Adipose tissue (tissue), 3 donors: Measurements from ENCODE around the gene EEF1A1. TPM values are rescaled to one million over a fixed set of nuclear protein-coding genes. Genes with fewer than 3 reads are reported as not detected.

Experiments
- polyA plus RNA-seq, 3 donors: library from polyadenylated mRNA; stranded (reverse); fragments of 200-250 nt; gene quantifications; one replicate each; pipeline ENCODE4 v1.2.3, GENCODE V29; 2013
- donor health status: healthy with polysubstance abuse.
- donor health status: Bipolar disorder and iron deficiency.
- donor health status: healthy.

Gene EEF1A1
- polyA plus RNA-seq, 3 donors = 8,558 to 14,659 (median 10,970) TPM

Other genes starting within 250 kb of the EEF1A1 start
- not detected for gene DPPA5, start 166.8 kb downstream of the EEF1A1 start, polyA plus RNA-seq
- gene KHDC3L, start 158.4 kb downstream of the EEF1A1 start, polyA plus RNA-seq = not detected
- gene OOEP, start 151.1 kb downstream of the EEF1A1 start, polyA plus RNA-seq = under 1 TPM in 2 of 3 donors, not detected in 1; 0.27 to 0.59 TPM
- 1 to 10 TPM in 1 of 3 donors, under 1 TPM in 2; 0.79 to 1.1 (median 0.86) TPM for gene DDX43, start 126.2 kb downstream of the EEF1A1 start, polyA plus RNA-seq
- gene CGAS, start 68.7 kb downstream of the EEF1A1 start, polyA plus RNA-seq = 1 to 10 TPM in 2 of 3 donors, under 1 TPM in 1; 0.81 to 5.1 (median 2.7) TPM
- 10 to 100 TPM in 2 of 3 donors, 1 to 10 TPM in 1; 9.6 to 17.2 (median 11.7) TPM for gene MTO1, start 59.3 kb downstream of the EEF1A1 start, polyA plus RNA-seq
- gene SLC17A5, start 133.0 kb upstream of the EEF1A1 start, polyA plus RNA-seq = 1 to 10 TPM; 6.4 to 7.6 (median 6.5) TPM
- 1 to 10 TPM in 2 of 3 donors, under 1 TPM in 1; 0.24 to 3.7 (median 1.7) TPM for gene CD109, start 175.2 kb upstream of the EEF1A1 start, polyA plus RNA-seq